H9 (cell line): Measurements from ENCODE around the gene HNRNPU. TPM values are rescaled to one million over a fixed set of nuclear protein-coding genes. Genes with fewer than 3 reads are reported as not detected.

ENCODE experiments used
- DNase-seq: peaks from one replicate; pipeline ENCODE4 v3.0.0-alpha.2; 2017
- H2AFZ ChIP-seq: one replicate; pipeline ENCODE4 v1.6.1; 2013; ENCODE audit warnings: mild to moderate bottlenecking, low read length, control low read depth, moderate library complexity
- H2AK5ac ChIP-seq: 2 replicates; pipeline ENCODE4 v1.6.1; 2013; ENCODE audit warnings: low read length, control low read depth, mixed read lengths; ENCODE audit not compliant: insufficient read length
- H2BK120ac ChIP-seq: one replicate; pipeline ENCODE4 v1.6.1; 2013; ENCODE audit warnings: low read depth, mild to moderate bottlenecking, low read length, control low read depth, inconsistent platforms; ENCODE audit not compliant: poor library complexity, severe bottlenecking
- H2BK12ac ChIP-seq: 2 replicates; pipeline ENCODE4 v1.6.1; 2013; ENCODE audit warnings: low read length, control low read depth, mixed read lengths, low read depth; ENCODE audit not compliant: insufficient read length
- H2BK15ac ChIP-seq: 2 replicates; pipeline ENCODE4 v1.6.1; 2013; ENCODE audit warnings: low read depth, low read length, control low read depth
- H2BK20ac ChIP-seq: one replicate; pipeline ENCODE4 v1.6.1; 2013; ENCODE audit warnings: low read depth, mild to moderate bottlenecking, low read length, control low read depth, inconsistent platforms; ENCODE audit not compliant: poor library complexity, severe bottlenecking
- H2BK5ac ChIP-seq: 2 replicates; pipeline ENCODE4 v1.6.1; 2013; ENCODE audit warnings: low read length, control low read depth, mixed read lengths; ENCODE audit not compliant: insufficient read length
- H3K14ac ChIP-seq: 2 replicates; pipeline ENCODE4 v1.6.1; 2013; ENCODE audit warnings: low read length, control low read depth; ENCODE audit not compliant: insufficient read depth
- H3K18ac ChIP-seq: 2 replicates; pipeline ENCODE4 v1.6.1; 2013; ENCODE audit warnings: low read depth, mild to moderate bottlenecking, mixed read lengths, low read length, control low read depth; ENCODE audit not compliant: insufficient read length
- H3K23ac ChIP-seq: 2 replicates; pipeline ENCODE4 v1.6.1; 2013; ENCODE audit warnings: low read length, control low read depth, mixed read lengths, low read depth; ENCODE audit not compliant: insufficient read length
- H3K23me2 ChIP-seq: 2 replicates; pipeline ENCODE4 v1.6.1; 2013; ENCODE audit warnings: low read depth, mild to moderate bottlenecking, mixed read lengths, low read length, control low read depth; ENCODE audit not compliant: insufficient read length, poor library complexity, severe bottlenecking
- H3K27ac ChIP-seq: 2 replicates; pipeline ENCODE4 v1.5.1; 2013; ENCODE audit warnings: low read length, control low read depth, mixed read lengths, low read depth; ENCODE audit not compliant: insufficient read length
- H3K27me3 ChIP-seq: 2 replicates; pipeline ENCODE4 v1.6.1; 2013; ENCODE audit warnings: low read length, control low read depth, inconsistent platforms; ENCODE audit not compliant: insufficient read depth
- H3K4ac ChIP-seq: 2 replicates; pipeline ENCODE4 v1.6.1; 2013; ENCODE audit warnings: low read depth, mild to moderate bottlenecking, control low read depth, inconsistent platforms, low read length, moderate library complexity
- H3K4me1 ChIP-seq: 2 replicates; pipeline ENCODE4 v1.6.1; 2013; ENCODE audit warnings: low read length, control low read depth, inconsistent platforms; ENCODE audit not compliant: insufficient read depth
- H3K4me2 ChIP-seq: 2 replicates; pipeline ENCODE4 v1.6.1; 2013; ENCODE audit warnings: low read length, control low read depth, mixed read lengths; ENCODE audit not compliant: insufficient read length, insufficient read depth
- H3K56ac ChIP-seq: 2 replicates; pipeline ENCODE4 v1.6.1; 2013; ENCODE audit warnings: low read depth, mild to moderate bottlenecking, mixed read lengths, low read length, control low read depth; ENCODE audit not compliant: insufficient read length
- H3K79me1 ChIP-seq: 2 replicates; pipeline ENCODE4 v1.6.1; 2013; ENCODE audit warnings: low read depth, mild to moderate bottlenecking, moderate library complexity, low read length, control low read depth, inconsistent platforms; ENCODE audit not compliant: insufficient read depth, poor library complexity, severe bottlenecking
- H3K79me2 ChIP-seq: 2 replicates; pipeline ENCODE4 v1.6.1; 2013; ENCODE audit warnings: low read length, control low read depth, inconsistent platforms; ENCODE audit not compliant: insufficient read depth
- H3K9ac ChIP-seq: 2 replicates; pipeline ENCODE4 v1.6.1; 2013; ENCODE audit warnings: low read length, control low read depth, mixed read lengths; ENCODE audit not compliant: insufficient read length; ENCODE audit errors: extremely low read depth
- H3K9me3 ChIP-seq: one replicate; pipeline ENCODE4 v1.6.1; 2013; ENCODE audit warnings: low read depth, low read length, inconsistent platforms; ENCODE audit not compliant: control insufficient read depth
- H3T11ph ChIP-seq: one replicate; pipeline ENCODE4 v1.6.1; 2013; ENCODE audit warnings: mild to moderate bottlenecking, low read length, control low read depth, inconsistent platforms
- H4K20me1 ChIP-seq: one replicate; pipeline ENCODE4 v1.6.1; 2013; ENCODE audit not compliant: control insufficient read depth, insufficient read length, insufficient read depth
- H4K5ac ChIP-seq: 2 replicates; pipeline ENCODE4 v1.6.1; 2013; ENCODE audit warnings: low read depth, mild to moderate bottlenecking, mixed read lengths, low read length, control low read depth; ENCODE audit not compliant: insufficient read length
- H4K8ac ChIP-seq: replicated peaks from 2 replicates; pipeline ENCODE4 v1.6.1; 2013; ENCODE audit warnings: low read length, control low read depth, mixed read lengths, low read depth; ENCODE audit not compliant: insufficient read length
- H4K91ac ChIP-seq: 2 replicates; pipeline ENCODE4 v1.6.1; 2013; ENCODE audit warnings: low read depth, mild to moderate bottlenecking, moderate library complexity, mixed read lengths, low read length, control low read depth; ENCODE audit not compliant: insufficient read length
- H3K27ac Mint-ChIP-seq, 3 experiments: 2 replicates in 2 of 3; 3 replicates in 1 of 3; pipeline ENCODE4 v1.8.0; 2020 to 2021; ENCODE audit warnings: mixed read lengths in 3 of 3, mild to moderate bottlenecking in 1 of 3, moderate library complexity in 1 of 3
- H3K27me3 Mint-ChIP-seq: 2 replicates; pipeline ENCODE4 v1.8.0; 2021; ENCODE audit warnings: low read depth, mild to moderate bottlenecking, moderate library complexity, mixed read lengths
- H3K36me3 Mint-ChIP-seq, 3 experiments: 2 replicates in 2 of 3; 3 replicates in 1 of 3; pipeline ENCODE4 v1.8.0; 2020 to 2021; ENCODE audit warnings: low read depth in 3 of 3, mixed read lengths in 3 of 3; ENCODE audit not compliant: insufficient read depth in 1 of 3
- H3K4me1 Mint-ChIP-seq, 2 experiments: 2 replicates each; pipeline ENCODE4 v1.8.0; 2020; ENCODE audit warnings: mixed read lengths in 2 of 2
- H3K4me3 Mint-ChIP-seq, 2 experiments: 2 replicates in 1 of 2; 3 replicates in 1 of 2; pipeline ENCODE4 v1.8.0; 2020 to 2021; ENCODE audit warnings: mild to moderate bottlenecking in 2 of 2, mixed read lengths in 2 of 2, moderate library complexity in 1 of 2
- H3K9me3 Mint-ChIP-seq, 2 experiments: 2 replicates in 1 of 2; 3 replicates in 1 of 2; pipeline ENCODE4 v1.8.0; 2020; ENCODE audit warnings: mild to moderate bottlenecking in 2 of 2, mixed read lengths in 2 of 2, moderate library complexity in 1 of 2
- CTCF ChIP-seq: fragments of 200-600 bp; sonication (generic); conservative IDR thresholded peaks from 3 replicates; pipeline ENCODE4 v1.8.0; 2021; ENCODE audit warnings: antibody characterized with exemption, mild to moderate bottlenecking
- WGBS: extraction: QIAGEN DNeasy Blood & Tissue Kit; methylation state at CpG from one replicate; pipeline ENCODE4 v1.1.7; 2013; ENCODE audit warnings: missing lambda C conversion rate, low lambda C conversion rate, mixed read lengths; ENCODE audit not compliant: insufficient read length; ENCODE audit errors: extremely low coverage; 5-methylcytosine and 5-hydroxymethylcytosine counted together
- total RNA-seq: library from RNA; stranded (reverse); gene quantifications from 2 replicates; pipeline ENCODE4 v1.2.1, GENCODE V29; 2021

Gene HNRNPU
- total RNA-seq, 1 experiment from 2014 or later: 657 TPM

GRCh38 chr1:244821134-244821533 is 43.2 kb downstream of the HNRNPU start:
- H3K36me3 Mint-ChIP-seq: peaks cover 0 to 21% (median 3%) of the 10 kb centered on the region in 3 experiments; a peak in 5 of 7 replicates
- H3K27ac Mint-ChIP-seq: peak overlapping the region; percentile 44 to 94 (median 51); a peak in 2 of 7 replicates
- no peaks in the 10 kb centered on the region for H3K27me3 Mint-ChIP-seq
- Histone ChIP-seq H3K79me1 (peaks cover 11% of the 10 kb centered on the region), H2AFZ (no peak overlapping the region), H3K27me3 (no peaks in the 10 kb centered on the region), H3K79me2 (peaks cover 15% of the 10 kb centered on the region; the same call in 1 of the 2 replicates), H3K4ac (no peak overlapping the region), H2BK5ac (no peak overlapping the region), H4K20me1 (no peaks in the 10 kb centered on the region), H2BK12ac (no peak overlapping the region), H3K14ac (no peak overlapping the region), H4K8ac (no peak overlapping the region), H3K18ac (no peak overlapping the region), H3K9me3 (no peaks in the 10 kb centered on the region), H3K4me1 (no peaks in the 10 kb centered on the region; the same call in 1 of the 2 replicates), H2AK5ac (no peak overlapping the region), H2BK20ac (no peak overlapping the region), H2BK120ac (no peak overlapping the region), H4K91ac (no peak overlapping the region), H3K9ac (no peak overlapping the region), H3T11ph (no peak overlapping the region), H3K23me2 (peaks cover 4% of the 10 kb centered on the region), H3K56ac (no peak overlapping the region), H2BK15ac (no peak overlapping the region), H4K5ac (no peak overlapping the region), H3K23ac (no peak overlapping the region), H3K4me2 (no peak overlapping the region), H3K27ac (no peak overlapping the region)
- no peak overlapping the region for H3K4me3 Mint-ChIP-seq
- no peak for TF ChIP-seq CTCF
- peaks cover 31 to 40% of the 10 kb centered on the region in 2 experiments for H3K4me1 Mint-ChIP-seq
- no peaks in the 10 kb centered on the region; a peak in 2 of 5 replicates for H3K9me3 Mint-ChIP-seq
- no CpG with 5 or more reads among the region's 3 CpGs for WGBS
- no peak for DNase-seq
